HFFc6 (cell line): ENCODE results near the gene ARVCF. TPM values are rescaled to one million over a fixed set of nuclear protein-coding genes. Genes with fewer than 3 reads are reported as not detected.

Source experiments
- DNase-seq: peaks from one replicate; pipeline ENCODE4 v3.0.0-alpha.2; 2018
- H3K27ac Mint-ChIP-seq: 2 replicates; pipeline ENCODE4 v1.8.0; 2020; ENCODE audit warnings: mild to moderate bottlenecking, mixed read lengths
- H3K27me3 Mint-ChIP-seq: 2 replicates; pipeline ENCODE4 v1.8.0; 2021; ENCODE audit warnings: mild to moderate bottlenecking, moderate library complexity, mixed read lengths; ENCODE audit not compliant: insufficient read depth
- H3K36me3 Mint-ChIP-seq: 2 replicates; pipeline ENCODE4 v1.8.0; 2021; ENCODE audit warnings: low read depth, mixed read lengths
- H3K4me1 Mint-ChIP-seq: 2 replicates; pipeline ENCODE4 v1.8.0; 2020; ENCODE audit warnings: low read depth, mixed read lengths
- H3K4me3 Mint-ChIP-seq: 2 replicates; pipeline ENCODE4 v1.8.0; 2020; ENCODE audit warnings: mild to moderate bottlenecking, moderate library complexity, mixed read lengths
- H3K9me3 Mint-ChIP-seq: 2 replicates; pipeline ENCODE4 v1.8.0; 2020; ENCODE audit warnings: mild to moderate bottlenecking, mixed read lengths
- total RNA-seq, 6 experiments: library from RNA; stranded (reverse); fragmentation: NEBNext Ultra II Directional; extraction: Animal tissue kit (Norgen Biotek cat#: 25700); gene quantifications; 2 replicates in 1 of 6; 3 replicates in 5 of 6; pipeline ENCODE4 v1.2.3, GENCODE V29; 2021
- TF ChIP-seq, protein P1 (sequence below): fragments of 200-600 bp; sonication (generic); IDR thresholded peaks from 2 replicates; pipeline ENCODE4 v1.5.0; 2021; ENCODE audit warnings: antibody characterized with exemption, mild to moderate bottlenecking

ARVCF gene
- total RNA-seq, 6 experiments from 2014 or later = 1.5 to 3.3 (median 2.0) TPM

DNA sequence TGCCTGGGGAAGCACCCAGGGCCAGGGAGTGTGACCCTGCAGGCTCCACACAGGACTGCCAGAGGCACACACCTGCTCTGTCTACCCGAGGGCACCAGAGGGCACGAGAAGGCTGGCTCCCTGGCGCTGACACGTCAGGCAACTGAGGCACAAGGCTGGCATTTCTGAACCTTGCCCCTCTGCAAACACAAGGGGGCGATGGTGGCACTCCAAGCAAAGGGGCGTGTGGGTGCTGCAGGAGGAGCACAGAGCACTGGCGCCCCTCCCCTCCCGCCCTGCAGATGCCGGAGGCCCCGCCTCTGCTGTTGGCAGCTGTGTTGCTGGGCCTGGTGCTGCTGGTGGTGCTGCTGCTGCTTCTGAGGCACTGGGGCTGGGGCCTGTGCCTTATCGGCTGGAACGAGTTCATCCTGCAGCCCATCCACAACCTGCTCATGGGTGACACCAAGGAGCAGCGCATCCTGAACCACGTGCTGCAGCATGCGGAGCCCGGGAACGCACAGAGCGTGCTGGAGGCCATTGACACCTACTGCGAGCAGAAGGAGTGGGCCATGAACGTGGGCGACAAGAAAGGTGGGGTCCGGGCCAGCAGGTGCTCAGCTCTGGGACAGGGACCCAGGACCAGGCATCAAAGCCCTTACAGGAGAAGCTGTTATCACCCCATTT lies 54.2 kb downstream of the ARVCF start:
- Mint-ChIP-seq H3K4me1 (no peaks in the 10 kb centered on the region; the same call in 1 of the 2 replicates), H3K4me3 (no peak overlapping the region), H3K27me3 (peaks cover 4% of the 10 kb centered on the region; the same call in 1 of the 2 replicates), H3K27ac (no peak overlapping the region), H3K9me3 (no peaks in the 10 kb centered on the region), H3K36me3 (no peaks in the 10 kb centered on the region)
- TF ChIP-seq, protein P1, sequence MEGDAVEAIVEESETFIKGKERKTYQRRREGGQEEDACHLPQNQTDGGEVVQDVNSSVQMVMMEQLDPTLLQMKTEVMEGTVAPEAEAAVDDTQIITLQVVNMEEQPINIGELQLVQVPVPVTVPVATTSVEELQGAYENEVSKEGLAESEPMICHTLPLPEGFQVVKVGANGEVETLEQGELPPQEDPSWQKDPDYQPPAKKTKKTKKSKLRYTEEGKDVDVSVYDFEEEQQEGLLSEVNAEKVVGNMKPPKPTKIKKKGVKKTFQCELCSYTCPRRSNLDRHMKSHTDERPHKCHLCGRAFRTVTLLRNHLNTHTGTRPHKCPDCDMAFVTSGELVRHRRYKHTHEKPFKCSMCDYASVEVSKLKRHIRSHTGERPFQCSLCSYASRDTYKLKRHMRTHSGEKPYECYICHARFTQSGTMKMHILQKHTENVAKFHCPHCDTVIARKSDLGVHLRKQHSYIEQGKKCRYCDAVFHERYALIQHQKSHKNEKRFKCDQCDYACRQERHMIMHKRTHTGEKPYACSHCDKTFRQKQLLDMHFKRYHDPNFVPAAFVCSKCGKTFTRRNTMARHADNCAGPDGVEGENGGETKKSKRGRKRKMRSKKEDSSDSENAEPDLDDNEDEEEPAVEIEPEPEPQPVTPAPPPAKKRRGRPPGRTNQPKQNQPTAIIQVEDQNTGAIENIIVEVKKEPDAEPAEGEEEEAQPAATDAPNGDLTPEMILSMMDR = peak; percentile 87
- DNase-seq = peak; percentile 60

DNA sequence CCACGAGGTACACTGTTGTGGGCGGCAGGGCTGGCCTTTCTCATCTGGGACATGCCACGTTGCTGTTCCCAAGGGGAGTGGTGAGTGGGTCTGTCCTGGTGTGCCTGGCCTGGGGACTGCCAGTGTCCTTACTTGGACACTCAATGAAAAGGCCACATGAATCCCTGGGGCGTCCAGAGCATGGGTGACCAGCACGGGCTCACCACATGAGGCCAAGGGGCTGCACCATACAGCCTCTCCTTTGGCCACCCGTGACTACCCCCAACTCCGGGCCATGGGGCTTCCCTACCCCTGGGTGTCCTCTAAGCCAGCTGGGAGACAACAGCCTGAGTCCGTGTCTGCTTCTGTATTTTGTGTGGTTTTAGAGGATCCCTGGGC lies 54.8 kb downstream of the ARVCF start:
- H3K4me3 Mint-ChIP-seq = no peak overlapping the region
- H3K36me3 Mint-ChIP-seq = no peaks in the 10 kb centered on the region
- no peaks in the 10 kb centered on the region; the same call in 1 of the 2 replicates for H3K4me1 Mint-ChIP-seq
- H3K9me3 Mint-ChIP-seq = no peaks in the 10 kb centered on the region
- TF ChIP-seq, protein P1 = no peak
- H3K27ac Mint-ChIP-seq = no peak overlapping the region
- no peak for DNase-seq
- H3K27me3 Mint-ChIP-seq = peaks cover 4% of the 10 kb centered on the region; the same call in 1 of the 2 replicates

DNA sequence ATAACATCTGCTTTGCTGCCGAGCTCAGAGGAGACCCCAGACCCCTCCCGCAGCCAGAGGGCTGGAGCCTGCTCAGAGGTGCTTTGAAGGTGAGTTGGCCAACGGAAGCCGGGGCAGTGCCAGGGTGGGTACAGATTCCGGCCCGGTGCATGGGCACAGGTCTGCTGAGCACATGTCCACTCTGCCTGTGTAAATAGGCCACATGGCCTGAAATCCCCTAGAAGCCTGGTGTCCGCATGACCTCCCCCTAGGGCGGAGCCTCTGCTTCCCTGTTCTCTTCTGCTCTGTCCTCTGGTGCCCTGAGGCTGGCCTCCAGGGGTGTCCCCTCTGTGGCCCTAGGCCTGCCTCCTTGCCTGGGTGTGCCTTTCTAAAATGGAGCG lies 55.4 kb downstream of the ARVCF start:
- Mint-ChIP-seq H3K36me3 (no peaks in the 10 kb centered on the region), H3K4me3 (no peak overlapping the region), H3K4me1 (no peaks in the 10 kb centered on the region; the same call in 1 of the 2 replicates), H3K27ac (no peak overlapping the region), H3K9me3 (no peaks in the 10 kb centered on the region), H3K27me3 (peaks cover 4% of the 10 kb centered on the region; the same call in 1 of the 2 replicates)
- TF ChIP-seq, protein P1 = no peak
- no peak for DNase-seq

DNA sequence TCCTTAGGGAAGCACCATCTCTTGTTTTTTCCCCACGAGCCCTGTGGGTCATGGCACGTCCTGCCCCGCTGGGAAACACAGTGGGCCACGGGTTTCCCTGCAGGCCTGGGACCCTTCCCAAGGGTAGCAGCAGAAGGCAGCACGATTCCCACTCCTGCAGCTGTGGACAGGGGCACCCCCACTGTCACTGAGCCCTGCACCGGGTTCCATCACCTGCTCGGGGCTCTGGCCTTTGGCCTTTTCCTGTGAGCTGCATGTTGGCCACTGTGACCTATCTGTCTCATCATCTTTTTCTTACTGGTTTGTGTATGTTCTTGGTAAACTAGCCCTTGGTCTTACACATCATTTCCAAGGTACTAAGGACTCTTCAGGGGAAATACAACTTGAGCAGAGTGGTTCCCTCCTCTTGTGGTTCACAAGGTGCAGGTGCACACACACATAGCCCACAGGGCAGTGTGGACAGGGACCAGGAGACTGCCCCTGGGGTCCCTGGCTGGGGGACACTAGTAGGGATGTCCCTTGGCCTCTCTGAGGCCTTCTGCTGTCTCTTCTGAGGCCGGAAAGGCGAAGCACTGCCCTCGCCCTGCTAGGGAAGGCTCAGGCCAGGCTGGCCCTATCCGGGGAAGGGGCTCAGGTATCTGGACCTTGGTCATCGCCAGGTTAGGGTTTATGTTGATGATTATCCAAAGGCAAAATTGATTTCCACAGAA lies 56.0 kb downstream of the ARVCF start:
- Mint-ChIP-seq H3K4me1 (no peaks in the 10 kb centered on the region; the same call in 1 of the 2 replicates), H3K36me3 (no peaks in the 10 kb centered on the region), H3K27ac (no peak overlapping the region), H3K4me3 (no peak overlapping the region), H3K9me3 (no peaks in the 10 kb centered on the region), H3K27me3 (peaks cover 4% of the 10 kb centered on the region; the same call in 1 of the 2 replicates)
- no peak for DNase-seq
- TF ChIP-seq, protein P1 = no peak

DNA sequence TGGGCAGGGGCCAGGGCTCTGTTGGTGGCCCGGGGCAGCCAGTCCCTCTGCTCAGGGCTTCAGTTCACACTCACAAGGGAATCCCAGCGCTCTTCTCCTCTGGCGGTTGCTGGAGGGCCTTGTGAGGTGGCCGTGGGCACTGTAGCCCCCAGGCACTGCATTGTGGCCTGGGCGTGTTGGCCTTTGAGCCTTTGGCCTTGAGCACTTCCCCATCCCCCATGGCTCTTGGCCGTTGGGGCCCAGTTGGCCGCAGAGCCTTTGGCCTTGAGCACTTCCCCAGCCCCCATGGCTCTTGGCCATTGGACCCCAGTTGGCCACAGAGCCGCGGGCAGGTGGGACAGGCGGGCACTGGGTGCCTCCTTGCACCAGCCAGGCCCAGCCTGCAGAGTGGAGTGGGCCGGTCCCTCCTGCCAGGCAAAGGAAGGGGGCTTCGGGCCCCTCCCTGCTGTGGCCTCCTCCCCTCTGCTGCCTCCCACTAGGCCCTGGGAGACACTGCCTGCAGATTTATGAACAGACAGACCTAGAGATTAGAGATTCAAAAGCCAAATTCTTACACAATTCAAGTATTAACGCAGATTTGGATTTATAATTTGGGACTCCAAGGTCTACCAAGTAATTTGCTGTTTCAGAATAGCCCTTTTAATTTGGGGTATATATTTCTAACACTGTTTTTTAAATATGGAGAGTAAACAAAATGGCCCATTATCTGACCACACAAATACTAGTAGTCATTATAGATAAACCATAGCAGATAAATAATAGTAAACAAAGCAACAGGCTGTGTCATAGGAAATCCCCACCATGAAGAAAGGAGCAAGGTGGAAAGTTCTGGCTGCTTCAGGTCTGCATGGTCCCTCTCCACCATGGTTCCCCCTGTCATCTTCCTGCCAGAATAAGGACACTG lies 56.8 kb downstream of the ARVCF start:
- Mint-ChIP-seq H3K27me3 (peaks cover 4% of the 10 kb centered on the region; the same call in 1 of the 2 replicates), H3K4me3 (no peak overlapping the region), H3K9me3 (no peaks in the 10 kb centered on the region), H3K4me1 (no peaks in the 10 kb centered on the region; the same call in 1 of the 2 replicates), H3K36me3 (no peaks in the 10 kb centered on the region), H3K27ac (no peak overlapping the region; the same call in 1 of the 2 replicates)
- no peak for DNase-seq
- TF ChIP-seq, protein P1 = no peak
